PC-3 (cell line): ENCODE results near the gene SLC22A2. TPM values are rescaled to one million over a fixed set of nuclear protein-coding genes. Genes with fewer than 3 reads are reported as not detected.

Experiments used
- ATAC-seq: fragments of 200-7000 bp; cut with Tn5 transposase; 2 replicates; pipeline ENCODE4 v1.9.1; 2020; ENCODE audit warnings: mild to moderate bottlenecking, moderate library complexity
- BruUV-seq: library from RNA; stranded (reverse); fragments of 400-500 nt; replicated peaks from 2 replicates; lab custom pipeline; 2021; lab: Mats Ljungman, UMichigan
- CTCF ChIA-PET: fragments of 300-600 bp; sonication (Branson Sonifier 250); formaldehyde crosslinking; loops from one replicate; lab custom pipeline; 2022; ENCODE audit warnings: antibody characterized with exemption; lab: Charles Lee
- POLR2A ChIA-PET: fragments of 300-600 bp; sonication (Branson Sonifier 250); formaldehyde crosslinking; loops from one replicate; lab custom pipeline; 2022; ENCODE audit warnings: antibody characterized with exemption; ENCODE audit not compliant: unreplicated experiment; lab: Charles Lee
- DNase-seq: peaks from one replicate; pipeline ENCODE4 v3.0.0-alpha.2; 2015
- H2AFZ ChIP-seq: fragments of 300-600 bp; sonication (generic); 2 replicates; pipeline ENCODE4 v1.6.0; 2016; ENCODE audit warnings: antibody characterized with exemption, low read length
- H3F3A ChIP-seq: fragments of 300-600 bp; sonication (generic); one replicate; pipeline ENCODE4 v1.6.0; 2017; ENCODE audit warnings: antibody characterized with exemption, low read length, control low read depth, mild to moderate bottlenecking; ENCODE audit not compliant: unreplicated experiment
- H3K27ac ChIP-seq: fragments of 300-600 bp; sonication (generic); 2 replicates; pipeline ENCODE4 v1.5.1; 2016; ENCODE audit warnings: mild to moderate bottlenecking, low read length
- H3K27me3 ChIP-seq: fragments of 300-600 bp; sonication (generic); 2 replicates; pipeline ENCODE4 v1.6.1; 2016; ENCODE audit warnings: low read length, mixed read lengths
- H3K36me3 ChIP-seq: fragments of 300-600 bp; sonication (generic); 2 replicates; pipeline ENCODE4 v1.6.1; 2016; ENCODE audit warnings: low read depth, mixed run types, low read length, mixed read lengths
- H3K4me1 ChIP-seq: fragments of 300-600 bp; sonication (generic); 2 replicates; pipeline ENCODE4 v1.5.1; 2016; ENCODE audit warnings: low read length; ENCODE audit not compliant: insufficient read depth
- H3K4me2 ChIP-seq: fragments of 300-600 bp; sonication (generic); 2 replicates; pipeline ENCODE4 v1.6.0; 2016; ENCODE audit warnings: low read length
- H3K4me3 ChIP-seq: fragments of 300-600 bp; sonication (generic); 2 replicates; pipeline ENCODE4 v1.5.1; 2016; ENCODE audit warnings: mild to moderate bottlenecking, low read length, mixed read lengths
- H3K79me2 ChIP-seq: fragments of 300-600 bp; sonication (generic); 2 replicates; pipeline ENCODE4 v1.6.1; 2017; ENCODE audit warnings: low read length, mixed read lengths
- H3K9ac ChIP-seq: fragments of 300-600 bp; sonication (generic); 2 replicates; pipeline ENCODE4 v1.6.0; 2016; ENCODE audit warnings: mild to moderate bottlenecking, low read length
- H3K9me2 ChIP-seq: fragments of 300-600 bp; sonication (generic); replicated peaks from 2 replicates; pipeline ENCODE4 v1.6.1; 2016; ENCODE audit warnings: mixed run types, low read length, mixed read lengths
- H3K9me3 ChIP-seq: fragments of 300-600 bp; sonication (generic); 2 replicates; pipeline ENCODE4 v1.6.1; 2016; ENCODE audit warnings: low read length, mixed read lengths
- H4K20me1 ChIP-seq: fragments of 300-600 bp; sonication (generic); 2 replicates; pipeline ENCODE4 v1.6.1; 2016; ENCODE audit warnings: low read length, mixed read lengths
- EZH2 ChIP-seq: fragments of 300-600 bp; sonication (generic); IDR thresholded peaks from one replicate; pipeline ENCODE4 v1.6.1; 2017; ENCODE audit warnings: antibody characterized with exemption, mild to moderate bottlenecking, low read length; ENCODE audit not compliant: unreplicated experiment
- EZH2phosphoT487 ChIP-seq: fragments of 300-600 bp; sonication (generic); IDR thresholded peaks from 2 replicates; pipeline ENCODE4 v1.6.1; 2018; ENCODE audit warnings: mild to moderate bottlenecking, antibody characterized with exemption, low read length, borderline replicate concordance
- intact Hi-C: fragments of 100-400 bp; cut with micrococcal nuclease; formaldehyde crosslinking; loops from 2 replicates; pipeline ENCODE4 v1.9.0; 2023
- total RNA-seq: library from RNA; depleted of rRNA; stranded (reverse); fragments of >200 nt; gene quantifications from 2 replicates; pipeline ENCODE4 v1.2.3, GENCODE V29; 2014
- TF ChIP-seq, protein P1 (sequence below): fragments of 300-600 bp; sonication (generic); conservative IDR thresholded peaks from 2 replicates; pipeline ENCODE4 v1.5.1; 2017; ENCODE audit warnings: antibody characterized with exemption, low read depth, mild to moderate bottlenecking, low read length

The SLC22A2 gene
- total RNA-seq, 1 experiment from 2014 or later: not detected

- ChIA-PET CTCF (no interaction called here), POLR2A (no interaction called here)
- H3K27ac ChIP-seq: no peak overlapping the region
- no peaks in the 10 kb centered on the region for H3K9me3 ChIP-seq
- BruUV-seq: no TSS peak
- no peaks in the 10 kb centered on the region for H3F3A ChIP-seq
- H2AFZ ChIP-seq: no peak overlapping the region
- no peak overlapping the region for H3K4me3 ChIP-seq
- no peaks in the 10 kb centered on the region for H3K36me3 ChIP-seq
- ATAC-seq (peak; percentile 46; the same call in 1 of the 2 replicates), DNase-seq (no peak)
- no peaks in the 10 kb centered on the region for H3K9me2 ChIP-seq
- no peak overlapping the region for H3K9ac ChIP-seq
- no peak for TF ChIP-seq EZH2
- TF ChIP-seq EZH2phosphoT487: no peak
- TF ChIP-seq, protein P1, sequence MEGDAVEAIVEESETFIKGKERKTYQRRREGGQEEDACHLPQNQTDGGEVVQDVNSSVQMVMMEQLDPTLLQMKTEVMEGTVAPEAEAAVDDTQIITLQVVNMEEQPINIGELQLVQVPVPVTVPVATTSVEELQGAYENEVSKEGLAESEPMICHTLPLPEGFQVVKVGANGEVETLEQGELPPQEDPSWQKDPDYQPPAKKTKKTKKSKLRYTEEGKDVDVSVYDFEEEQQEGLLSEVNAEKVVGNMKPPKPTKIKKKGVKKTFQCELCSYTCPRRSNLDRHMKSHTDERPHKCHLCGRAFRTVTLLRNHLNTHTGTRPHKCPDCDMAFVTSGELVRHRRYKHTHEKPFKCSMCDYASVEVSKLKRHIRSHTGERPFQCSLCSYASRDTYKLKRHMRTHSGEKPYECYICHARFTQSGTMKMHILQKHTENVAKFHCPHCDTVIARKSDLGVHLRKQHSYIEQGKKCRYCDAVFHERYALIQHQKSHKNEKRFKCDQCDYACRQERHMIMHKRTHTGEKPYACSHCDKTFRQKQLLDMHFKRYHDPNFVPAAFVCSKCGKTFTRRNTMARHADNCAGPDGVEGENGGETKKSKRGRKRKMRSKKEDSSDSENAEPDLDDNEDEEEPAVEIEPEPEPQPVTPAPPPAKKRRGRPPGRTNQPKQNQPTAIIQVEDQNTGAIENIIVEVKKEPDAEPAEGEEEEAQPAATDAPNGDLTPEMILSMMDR: no peak
- H3K4me2 ChIP-seq: no peak overlapping the region
- no peaks in the 10 kb centered on the region for H4K20me1 ChIP-seq
- H3K4me1 ChIP-seq: peaks cover 8% of the 10 kb centered on the region; the same call in 1 of the 2 replicates
- intact Hi-C loops: no loop called here
- H3K79me2 ChIP-seq: no peaks in the 10 kb centered on the region
- H3K27me3 ChIP-seq: no peaks in the 10 kb centered on the region
Measured at GRCh38 chr6:160261991-160262680, 3.5 kb upstream of the SLC22A2 start.

- Histone ChIP-seq H2AFZ (no peak overlapping the region), H3K27me3 (no peaks in the 10 kb centered on the region), H3K4me2 (no peak overlapping the region), H3F3A (no peaks in the 10 kb centered on the region), H3K4me1 (peaks cover 17% of the 10 kb centered on the region), H3K36me3 (no peaks in the 10 kb centered on the region), H3K9ac (no peak overlapping the region), H4K20me1 (no peaks in the 10 kb centered on the region), H3K9me3 (no peaks in the 10 kb centered on the region), H3K4me3 (no peak overlapping the region), H3K27ac (0 out of 2 replicates have a peak overlapping the region, but pooled peaks have one; percentile 20), H3K79me2 (no peaks in the 10 kb centered on the region), H3K9me2 (no peaks in the 10 kb centered on the region)
- peak; percentile 37 for DNase-seq
- BruUV-seq: no TSS peak
- TF ChIP-seq EZH2phosphoT487: no peak
- TF ChIP-seq EZH2: no peak
- TF ChIP-seq, protein P1: no peak
- intact Hi-C loops: no loop called here
- peak; percentile 55 for ATAC-seq
- ChIA-PET POLR2A (no interaction called here), CTCF (interaction anchor here (0.6 kb wide), 1 partner anchor 22 kb away, joined by 3 read pairs; no protein-coding TSS in a partner anchor)
Measured at GRCh38 chr6:160260803-160261450, 2.3 kb upstream of the SLC22A2 start.

- BruUV-seq: no TSS peak
- Histone ChIP-seq H3K4me1 (peaks cover 18% of the 10 kb centered on the region), H2AFZ (no peak overlapping the region), H3K79me2 (no peaks in the 10 kb centered on the region), H3K27ac (no peak overlapping the region), H3K4me2 (no peak overlapping the region), H4K20me1 (no peaks in the 10 kb centered on the region), H3K9ac (no peak overlapping the region), H3K9me3 (no peaks in the 10 kb centered on the region), H3F3A (no peaks in the 10 kb centered on the region), H3K27me3 (no peaks in the 10 kb centered on the region), H3K36me3 (no peaks in the 10 kb centered on the region), H3K4me3 (no peak overlapping the region), H3K9me2 (no peaks in the 10 kb centered on the region)
- POLR2A ChIA-PET: no interaction called here
- DNase-seq (no peak), ATAC-seq (no peak)
- CTCF ChIA-PET: no interaction called here
- intact Hi-C loops: no loop called here
- TF ChIP-seq EZH2phosphoT487 (no peak), EZH2 (no peak)
- TF ChIP-seq, protein P1: no peak
Measured at GRCh38 chr6:160260367-160260766, 1.7 kb upstream of the SLC22A2 start.
